K562 (cell line): ENCODE data around the gene TSPAN1. TPM values are rescaled to one million over a fixed set of nuclear protein-coding genes. Genes with fewer than 3 reads are reported as not detected.

ENCODE experiments used
- ATF1 ChIP-seq, 2 experiments: fragments of 450-650 bp in 1 of 2; IDR thresholded peaks; 2 replicates each; pipeline ENCODE4 v1.6.1; 2016; ENCODE audit warnings: missing compliant biosample characterization in 1 of 2, missing genetic modification characterization in 1 of 2
- ATF4 ChIP-seq: fragments of 450-650 bp; formaldehyde crosslinking; IDR thresholded peaks from 2 replicates; pipeline ENCODE4 v1.4.0; 2022; ENCODE audit warnings: mild to moderate bottlenecking, moderate library complexity
- CSDE1 ChIP-seq, 2 experiments: fragments of 450-650 bp; IDR thresholded peaks; 2 replicates each; pipeline ENCODE4 v1.6.1; 2016; ENCODE audit warnings: mild to moderate bottlenecking in 1 of 2
- CTBP1 ChIP-seq: fragments of 450-650 bp; IDR thresholded peaks from 2 replicates; pipeline ENCODE4 v1.6.1; 2016; ENCODE audit warnings: borderline replicate concordance
- CXXC5 ChIP-seq: fragments of 250-450 bp; sonication (Bioruptor Pico); IDR thresholded peaks from 2 replicates; pipeline ENCODE4 v1.8.0; 2022; ENCODE audit warnings: inconsistent platforms, mild to moderate bottlenecking, moderate library complexity
- DACH1 ChIP-seq: fragments of 450-650 bp; IDR thresholded peaks from 2 replicates; pipeline ENCODE4 v1.6.1; 2018; ENCODE audit not compliant: partially characterized antibody
- ETV6 ChIP-seq, 3 experiments: fragments of 150-350 bp in 1 of 3; sonication (generic) in 1 of 3; formaldehyde crosslinking in 1 of 3; IDR thresholded peaks; 2 replicates each; pipeline versions ENCODE4 v1.6.1 to v1.8.0; 2014 to 2022; ENCODE audit warnings: borderline replicate concordance in 2 of 3, low read depth in 2 of 3, antibody characterized with exemption in 1 of 3, low read length in 1 of 3, mild to moderate bottlenecking in 1 of 3, missing genetic modification reagents in 1 of 3
- FOXP1 ChIP-seq: sonication (generic); formaldehyde crosslinking; IDR thresholded peaks from 2 replicates; pipeline ENCODE4 v1.8.0; 2022; ENCODE audit warnings: mild to moderate bottlenecking, missing genetic modification reagents
- GABPB1 ChIP-seq: sonication (generic); formaldehyde crosslinking; IDR thresholded peaks from 2 replicates; pipeline ENCODE4 v1.8.0; 2022; ENCODE audit warnings: mild to moderate bottlenecking, missing genetic modification reagents
- KAT7 ChIP-seq: sonication (generic); formaldehyde crosslinking; IDR thresholded peaks from 2 replicates; pipeline ENCODE4 v1.8.0; 2022; ENCODE audit warnings: missing genetic modification reagents, mild to moderate bottlenecking, borderline replicate concordance
- KDM1A ChIP-seq, 2 experiments: fragments of 450-650 bp; IDR thresholded peaks; 2 replicates each; pipeline ENCODE4 v1.6.1; 2016; ENCODE audit warnings: mild to moderate bottlenecking in 2 of 2
- KDM2B ChIP-seq: fragments of 250-450 bp; sonication (Bioruptor Pico); IDR thresholded peaks from 2 replicates; pipeline ENCODE4 v1.8.0; 2021; ENCODE audit warnings: mild to moderate bottlenecking, moderate library complexity
- KDM4B ChIP-seq, 2 experiments: fragments of 450-650 bp in 1 of 2; sonication (generic) in 1 of 2; IDR thresholded peaks; 2 replicates each; pipeline ENCODE4 v1.6.1; 2016 to 2017; ENCODE audit warnings: borderline replicate concordance in 2 of 2, antibody characterized with exemption in 1 of 2, low read depth in 1 of 2, mild to moderate bottlenecking in 1 of 2
- NFIX ChIP-seq: fragments of 250-450 bp; sonication (Bioruptor Pico); IDR thresholded peaks from 2 replicates; pipeline ENCODE4 v1.4.0; 2020; ENCODE audit warnings: low read depth, mild to moderate bottlenecking, moderate library complexity
- NUFIP1 ChIP-seq: fragments of 450-650 bp; IDR thresholded peaks from 2 replicates; pipeline ENCODE4 v1.6.1; 2018; ENCODE audit not compliant: partially characterized antibody
- SUPT5H ChIP-seq: fragments of 450-650 bp; IDR thresholded peaks from 2 replicates; pipeline ENCODE4 v1.6.1; 2016
- TEAD4 ChIP-seq, 2 experiments: sonication (generic) in 1 of 2; formaldehyde crosslinking in 1 of 2; IDR thresholded peaks; 2 replicates each; pipeline versions ENCODE4 v1.6.1 to v1.8.0; 2012 to 2022; ENCODE audit warnings: borderline replicate concordance in 1 of 2, inconsistent platforms in 1 of 2, low read length in 1 of 2, mild to moderate bottlenecking in 1 of 2, missing genetic modification reagents in 1 of 2
- ZBTB12 ChIP-seq: fragments of 250-450 bp; sonication (Bioruptor Pico); IDR thresholded peaks from 2 replicates; pipeline ENCODE4 v1.4.0; 2020
- ZNF445 ChIP-seq: fragments of 250-450 bp; sonication (Bioruptor Pico); IDR thresholded peaks from 2 replicates; pipeline ENCODE4 v1.4.0; 2020; ENCODE audit warnings: low read depth, mild to moderate bottlenecking, moderate library complexity
- polyA plus RNA-seq, 8 experiments: library from polyadenylated mRNA; depleted of rRNA in 4 of 8; stranded (reverse) in 5 of 8; unstranded in 3 of 8; fragments of >200 nt; fragmentation: Nextera tagmentation in 2 of 8; fragmentation: Illumina TruSeq in 1 of 8; extraction: Ambion mirVana in 2 of 8; extraction: Trizol in 1 of 8; gene quantifications; 2 replicates each; pipeline versions ENCODE4 v1.2.1 to v1.2.3, GENCODE V29; 2011 to 2014; ENCODE audit warnings: inconsistent platforms in 1 of 8, missing spikeins in 1 of 8
- total RNA-seq, 7 experiments: library from RNA; depleted of rRNA in 6 of 7; stranded (reverse); fragments of >200 nt in 6 of 7; fragmentation: Illumina TruSeq in 2 of 7; extraction: Trizol in 2 of 7; gene quantifications; 2 replicates each; pipeline versions ENCODE4 v1.2.1 to v1.2.3, GENCODE V29; 2011 to 2021; ENCODE audit warnings: low replicate concordance in 1 of 7
- TF ChIP-seq, protein P1 (sequence below): fragments of 450-650 bp; formaldehyde crosslinking; IDR thresholded peaks from 2 replicates; pipeline ENCODE4 v1.4.0; 2022; ENCODE audit warnings: missing genetic modification characterization
- TF ChIP-seq, protein P2 (sequence below), 2 experiments: IDR thresholded peaks; 2 replicates each; pipeline ENCODE4 v1.6.1; 2012; ENCODE audit warnings: improper control_type of control experiment in 2 of 2, low read depth in 2 of 2, low read length in 2 of 2, borderline replicate concordance in 1 of 2

TSPAN1 gene
- total and polyA plus RNA-seq, 9 of the 15 experiments (the other 6 are each of a cell fraction or from before 2014, with no cell fraction given): 0.58 TPM; not detected in 8

- TF ChIP-seq TEAD4 (IDR thresholded peaks at IDR 0.05; ENCODE audit: low read length): peak; percentile 74
- peak; percentile 76; the same call in 1 of the 2 replicates for TF ChIP-seq TEAD4 (CRISPR knock-in tag; IDR thresholded peaks at IDR 0.05; ENCODE audit: borderline replicate concordance)
- peak; percentile 13; the same call in 1 of the 2 replicates for TF ChIP-seq ZBTB12 (CRISPR knock-in tag)
- peak; percentile 81 for TF ChIP-seq GABPB1 (CRISPR knock-in tag)
- peak; percentile 99 for TF ChIP-seq CXXC5
- TF ChIP-seq CTBP1: peak; percentile 95
- TF ChIP-seq FOXP1 (CRISPR knock-in tag): peak; percentile 99
- no peak for TF ChIP-seq ZNF445 (CRISPR knock-in tag)
- TF ChIP-seq ATF4: 0 out of 2 replicates have a peak, but pooled peaks have one; percentile 15
- peak; percentile 71 for TF ChIP-seq DACH1
- TF ChIP-seq CSDE1 (IDR thresholded peaks at IDR 0.05): peak in 1 of 2 experiments; percentile 53; a peak in 1 of 4 replicates
- peak; percentile 85 for TF ChIP-seq SUPT5H
- TF ChIP-seq ATF1 (CRISPR knock-in tag; IDR thresholded peaks at IDR 0.05): no peak
- TF ChIP-seq ATF1 (tag; IDR thresholded peaks at IDR 0.05): peak; percentile 93
- TF ChIP-seq NFIX (CRISPR knock-in tag): peak; percentile 71
- no peak for TF ChIP-seq ETV6 (IDR thresholded peaks at IDR 0.05; ENCODE audit: borderline replicate concordance in 1 of 2, low read depth in 2 of 2, low read length in 1 of 2)
- peak; percentile 96 for TF ChIP-seq ETV6 (CRISPR knock-in tag; IDR thresholded peaks at IDR 0.05; ENCODE audit: borderline replicate concordance)
- TF ChIP-seq KDM4B (IDR thresholded peaks at IDR 0.05; ENCODE audit: borderline replicate concordance in 2 of 2, low read depth in 1 of 2): peak in 1 of 2 experiments; percentile 72; a peak in 1 of 4 replicates
- peak; percentile 99 for TF ChIP-seq NUFIP1
- TF ChIP-seq, protein P1, sequence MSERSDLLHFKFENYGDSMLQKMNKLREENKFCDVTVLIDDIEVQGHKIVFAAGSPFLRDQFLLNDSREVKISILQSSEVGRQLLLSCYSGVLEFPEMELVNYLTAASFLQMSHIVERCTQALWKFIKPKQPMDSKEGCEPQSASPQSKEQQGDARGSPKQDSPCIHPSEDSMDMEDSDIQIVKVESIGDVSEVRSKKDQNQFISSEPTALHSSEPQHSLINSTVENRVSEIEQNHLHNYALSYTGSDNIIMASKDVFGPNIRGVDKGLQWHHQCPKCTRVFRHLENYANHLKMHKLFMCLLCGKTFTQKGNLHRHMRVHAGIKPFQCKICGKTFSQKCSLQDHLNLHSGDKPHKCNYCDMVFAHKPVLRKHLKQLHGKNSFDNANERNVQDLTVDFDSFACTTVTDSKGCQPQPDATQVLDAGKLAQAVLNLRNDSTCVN (CRISPR knock-in tag): no peak
- TF ChIP-seq KDM1A (IDR thresholded peaks at IDR 0.05): peak; percentile 54 to 83; a peak in 3 of 4 replicates
- TF ChIP-seq, protein P2, sequence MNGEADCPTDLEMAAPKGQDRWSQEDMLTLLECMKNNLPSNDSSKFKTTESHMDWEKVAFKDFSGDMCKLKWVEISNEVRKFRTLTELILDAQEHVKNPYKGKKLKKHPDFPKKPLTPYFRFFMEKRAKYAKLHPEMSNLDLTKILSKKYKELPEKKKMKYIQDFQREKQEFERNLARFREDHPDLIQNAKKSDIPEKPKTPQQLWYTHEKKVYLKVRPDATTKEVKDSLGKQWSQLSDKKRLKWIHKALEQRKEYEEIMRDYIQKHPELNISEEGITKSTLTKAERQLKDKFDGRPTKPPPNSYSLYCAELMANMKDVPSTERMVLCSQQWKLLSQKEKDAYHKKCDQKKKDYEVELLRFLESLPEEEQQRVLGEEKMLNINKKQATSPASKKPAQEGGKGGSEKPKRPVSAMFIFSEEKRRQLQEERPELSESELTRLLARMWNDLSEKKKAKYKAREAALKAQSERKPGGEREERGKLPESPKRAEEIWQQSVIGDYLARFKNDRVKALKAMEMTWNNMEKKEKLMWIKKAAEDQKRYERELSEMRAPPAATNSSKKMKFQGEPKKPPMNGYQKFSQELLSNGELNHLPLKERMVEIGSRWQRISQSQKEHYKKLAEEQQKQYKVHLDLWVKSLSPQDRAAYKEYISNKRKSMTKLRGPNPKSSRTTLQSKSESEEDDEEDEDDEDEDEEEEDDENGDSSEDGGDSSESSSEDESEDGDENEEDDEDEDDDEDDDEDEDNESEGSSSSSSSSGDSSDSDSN (IDR thresholded peaks at IDR 0.05; ENCODE audit: borderline replicate concordance in 1 of 2, low read depth in 2 of 2, low read length in 2 of 2): peak; percentile 53 to 86; a peak in 2 of 4 replicates
- TF ChIP-seq KAT7 (CRISPR knock-in tag): peak; percentile 86; the same call in 1 of the 2 replicates
- peak; percentile 89; the same call in 1 of the 2 replicates for TF ChIP-seq KDM2B (CRISPR knock-in tag)
These were observed 42.2 kb upstream of the TSPAN1 start, which contains the start of gene PIK3R3 (continued) for GRCh38 chr1:46132529-46133180.
